ENCODE data around the gene NSD1. TPM values are rescaled to one million over a fixed set of nuclear protein-coding genes. Genes with fewer than 3 reads are reported as not detected.
A peak's percentile ranks its signal among the peaks of the same experiment; 100 is the strongest.

NSD1 gene
- total and polyA plus RNA-seq, 9 of the 15 experiments (the other 6 are each of a cell fraction or from before 2014, with no cell fraction given) = 3.8 to 51.0 (median 24.7) TPM

DNA sequence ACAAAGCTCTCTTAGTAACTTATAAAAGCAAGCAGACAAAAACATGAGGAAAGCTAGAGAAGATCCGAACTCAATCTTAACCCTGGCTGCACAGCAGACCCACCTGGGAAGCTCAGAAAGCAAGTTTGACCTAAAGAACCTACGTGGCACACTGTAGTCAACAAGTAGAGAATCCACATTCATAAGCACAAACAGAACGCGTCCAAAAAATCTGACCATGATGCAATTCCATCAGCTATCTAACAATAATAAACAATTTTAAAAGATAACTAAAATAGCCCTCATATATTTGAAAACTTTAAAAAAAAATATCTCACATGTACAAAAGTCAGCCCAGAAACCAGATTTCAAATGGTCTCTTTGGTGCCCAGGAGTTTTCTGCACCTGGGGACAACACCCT lies 213.2 kb downstream of the NSD1 start:
- peaks cover 14 to 15% of the 10 kb centered on the region in 2 experiments; a peak in 4 of 5 replicates for H3K4me1 ChIP-seq (replicated peaks in 1 of 2; ENCODE audit: control insufficient read depth in 2 of 2, insufficient read depth in 2 of 2, low read length in 2 of 2)
- no peak overlapping the region for H3K4me3 ChIP-seq
- H3K27me3 ChIP-seq (ENCODE audit: control insufficient read depth in 2 of 2, insufficient read depth in 2 of 2, low read length in 2 of 2) = no peaks in the 10 kb centered on the region
- no peaks in the 10 kb centered on the region for H3K9me1 ChIP-seq (ENCODE audit: control insufficient read depth, insufficient read depth, low read length)
- ChIA-PET POLR2A (interaction anchor here (1.0 to 1.1 kb wide), 3 partner anchors 13 to 91 kb away, joined by 3 to 7 read pairs (median 6); no protein-coding TSS in a partner anchor), CTCF (ENCODE audit: low intra/inter-chr PET ratio) (interaction anchor here (0.6 kb wide), 1 partner anchor 44 kb away, joined by 3 read pairs; no protein-coding TSS in a partner anchor)
- peaks cover 62% of the 10 kb centered on the region for H3K36me3 ChIP-seq (ENCODE audit: control insufficient read depth, insufficient read depth, low read length)
- H4K20me1 ChIP-seq (replicated peaks; ENCODE audit: control insufficient read depth, insufficient read depth, low read length) = no peaks in the 10 kb centered on the region
- DNase-seq (ENCODE audit: extremely low read depth in 1 of 4, low spot score in 3 of 4) (no peak), FAIRE-seq (no peak), ATAC-seq (no peak)
- peaks cover 80% of the 10 kb centered on the region for H3K79me2 ChIP-seq (ENCODE audit: control insufficient read depth, insufficient read depth, low read length)
- no TSS peak for BruUV-seq (replicated peaks)
- H3K4me2 ChIP-seq (ENCODE audit: insufficient read depth, low read length) = no peak overlapping the region
- 68% methylated on average over 4 of the region's 4 CpGs for WGBS (ENCODE audit: insufficient coverage, low coverage, missing lambda C conversion rate)
- no peaks in the 10 kb centered on the region for H3K9me3 ChIP-seq (replicated peaks; ENCODE audit: control insufficient read depth, insufficient read depth, low read depth, low read length)
- no peak overlapping the region for H3K27ac ChIP-seq (ENCODE audit: extremely low read depth, low read depth, low read length)
- in situ Hi-C loops (cut with MboI) (no loop called here), intact Hi-C loops (cut with micrococcal nuclease) (no loop called here)
- H3K9ac ChIP-seq (ENCODE audit: insufficient read depth in 1 of 2, low read depth in 2 of 2, low read length in 2 of 2) = peak overlapping the region in 1 of 2 experiments; percentile 60; a peak in 1 of 4 replicates
- H2AFZ ChIP-seq (ENCODE audit: low read depth, low read length) = no peak overlapping the region
- TF ChIP-seq, protein P1, sequence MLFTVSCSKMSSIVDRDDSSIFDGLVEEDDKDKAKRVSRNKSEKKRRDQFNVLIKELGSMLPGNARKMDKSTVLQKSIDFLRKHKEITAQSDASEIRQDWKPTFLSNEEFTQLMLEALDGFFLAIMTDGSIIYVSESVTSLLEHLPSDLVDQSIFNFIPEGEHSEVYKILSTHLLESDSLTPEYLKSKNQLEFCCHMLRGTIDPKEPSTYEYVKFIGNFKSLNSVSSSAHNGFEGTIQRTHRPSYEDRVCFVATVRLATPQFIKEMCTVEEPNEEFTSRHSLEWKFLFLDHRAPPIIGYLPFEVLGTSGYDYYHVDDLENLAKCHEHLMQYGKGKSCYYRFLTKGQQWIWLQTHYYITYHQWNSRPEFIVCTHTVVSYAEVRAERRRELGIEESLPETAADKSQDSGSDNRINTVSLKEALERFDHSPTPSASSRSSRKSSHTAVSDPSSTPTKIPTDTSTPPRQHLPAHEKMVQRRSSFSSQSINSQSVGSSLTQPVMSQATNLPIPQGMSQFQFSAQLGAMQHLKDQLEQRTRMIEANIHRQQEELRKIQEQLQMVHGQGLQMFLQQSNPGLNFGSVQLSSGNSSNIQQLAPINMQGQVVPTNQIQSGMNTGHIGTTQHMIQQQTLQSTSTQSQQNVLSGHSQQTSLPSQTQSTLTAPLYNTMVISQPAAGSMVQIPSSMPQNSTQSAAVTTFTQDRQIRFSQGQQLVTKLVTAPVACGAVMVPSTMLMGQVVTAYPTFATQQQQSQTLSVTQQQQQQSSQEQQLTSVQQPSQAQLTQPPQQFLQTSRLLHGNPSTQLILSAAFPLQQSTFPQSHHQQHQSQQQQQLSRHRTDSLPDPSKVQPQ (CRISPR knock-in tag; IDR thresholded peaks at IDR 0.05; ENCODE audit: borderline replicate concordance) = no peak
- TF ChIP-seq GATAD2B (IDR thresholded peaks at IDR 0.05; ENCODE audit: borderline replicate concordance) = no peak
- no peak for TF ChIP-seq ZNF140 (CRISPR knock-in tag; IDR thresholded peaks at IDR 0.05)
- TF ChIP-seq, protein P2, sequence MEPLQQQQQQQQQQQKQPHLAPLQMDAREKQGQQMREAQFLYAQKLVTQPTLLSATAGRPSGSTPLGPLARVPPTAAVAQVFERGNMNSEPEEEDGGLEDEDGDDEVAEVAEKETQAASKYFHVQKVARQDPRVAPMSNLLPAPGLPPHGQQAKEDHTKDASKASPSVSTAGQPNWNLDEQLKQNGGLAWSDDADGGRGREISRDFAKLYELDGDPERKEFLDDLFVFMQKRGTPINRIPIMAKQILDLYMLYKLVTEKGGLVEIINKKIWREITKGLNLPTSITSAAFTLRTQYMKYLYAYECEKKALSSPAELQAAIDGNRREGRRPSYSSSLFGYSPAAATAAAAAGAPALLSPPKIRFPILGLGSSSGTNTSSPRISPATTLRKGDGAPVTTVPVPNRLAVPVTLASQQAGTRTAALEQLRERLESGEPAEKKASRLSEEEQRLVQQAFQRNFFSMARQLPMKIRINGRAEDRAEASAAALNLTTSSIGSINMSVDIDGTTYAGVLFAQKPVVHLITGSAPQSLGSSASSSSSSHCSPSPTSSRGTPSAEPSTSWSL (CRISPR knock-in tag; IDR thresholded peaks at IDR 0.05; ENCODE audit: borderline replicate concordance) = no peak
- TF ChIP-seq HMG20A (CRISPR knock-in tag; conservative IDR thresholded peaks at IDR 0.05) = no peak
- no peak for TF ChIP-seq ZNF76 (CRISPR knock-in tag; IDR thresholded peaks at IDR 0.05; ENCODE audit: borderline replicate concordance)
- TF ChIP-seq MEF2D (tag; conservative IDR thresholded peaks at IDR 0.05; ENCODE audit: low read depth) = no peak
- no peak for TF ChIP-seq MEF2A (IDR thresholded peaks at IDR 0.05; ENCODE audit: control insufficient read depth, low read depth, low read length)
- no peak for TF ChIP-seq TAL1 (IDR thresholded peaks at IDR 0.05)
- TF ChIP-seq MXI1 (IDR thresholded peaks at IDR 0.05; ENCODE audit: low read depth, low read length) = no peak
- no peak for TF ChIP-seq CHCHD3 (CRISPR knock-in tag; IDR thresholded peaks at IDR 0.05)
- no peak for TF ChIP-seq SMARCA4 (IDR thresholded peaks at IDR 0.05)

Measured in K562 (cell line).